22Rv1 (cell line): ENCODE data around the gene LIPN.

Experiments
- H3K27ac ChIP-seq: fragments of 450-650 bp; 2 replicates; pipeline ENCODE4 v1.5.1; 2017
- ZFX ChIP-seq: fragments of 450-650 bp; IDR thresholded peaks from 2 replicates; pipeline ENCODE4 v1.6.1; 2017; ENCODE audit warnings: antibody characterized with exemption, borderline replicate concordance
- TF ChIP-seq, protein P1 (sequence below): fragments of 450-650 bp; IDR thresholded peaks from 2 replicates; pipeline ENCODE4 v1.5.1; 2017; ENCODE audit warnings: mild to moderate bottlenecking

Gene LIPN

GRCh38 chr10:88755753-88756152, 4.1 kb upstream of the LIPN start:
- no peak for TF ChIP-seq ZFX
- TF ChIP-seq, protein P1, sequence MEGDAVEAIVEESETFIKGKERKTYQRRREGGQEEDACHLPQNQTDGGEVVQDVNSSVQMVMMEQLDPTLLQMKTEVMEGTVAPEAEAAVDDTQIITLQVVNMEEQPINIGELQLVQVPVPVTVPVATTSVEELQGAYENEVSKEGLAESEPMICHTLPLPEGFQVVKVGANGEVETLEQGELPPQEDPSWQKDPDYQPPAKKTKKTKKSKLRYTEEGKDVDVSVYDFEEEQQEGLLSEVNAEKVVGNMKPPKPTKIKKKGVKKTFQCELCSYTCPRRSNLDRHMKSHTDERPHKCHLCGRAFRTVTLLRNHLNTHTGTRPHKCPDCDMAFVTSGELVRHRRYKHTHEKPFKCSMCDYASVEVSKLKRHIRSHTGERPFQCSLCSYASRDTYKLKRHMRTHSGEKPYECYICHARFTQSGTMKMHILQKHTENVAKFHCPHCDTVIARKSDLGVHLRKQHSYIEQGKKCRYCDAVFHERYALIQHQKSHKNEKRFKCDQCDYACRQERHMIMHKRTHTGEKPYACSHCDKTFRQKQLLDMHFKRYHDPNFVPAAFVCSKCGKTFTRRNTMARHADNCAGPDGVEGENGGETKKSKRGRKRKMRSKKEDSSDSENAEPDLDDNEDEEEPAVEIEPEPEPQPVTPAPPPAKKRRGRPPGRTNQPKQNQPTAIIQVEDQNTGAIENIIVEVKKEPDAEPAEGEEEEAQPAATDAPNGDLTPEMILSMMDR, result no peak
- no peak overlapping the region for H3K27ac ChIP-seq

- TF ChIP-seq, protein P1, result no peak
- no peak for TF ChIP-seq ZFX
Measured at GRCh38 chr10:88756660-88757059, 3.2 kb upstream of the LIPN start.

GRCh38 chr10:88762906-88763305, 3.1 kb downstream of the LIPN start:
- no peak overlapping the region for H3K27ac ChIP-seq
- TF ChIP-seq, protein P1, result no peak
- TF ChIP-seq ZFX, result no peak

More at GRCh38 chr10:88756660-88757059, 3.2 kb upstream of the LIPN start:
- H3K27ac ChIP-seq, result no peak overlapping the region

DNA sequence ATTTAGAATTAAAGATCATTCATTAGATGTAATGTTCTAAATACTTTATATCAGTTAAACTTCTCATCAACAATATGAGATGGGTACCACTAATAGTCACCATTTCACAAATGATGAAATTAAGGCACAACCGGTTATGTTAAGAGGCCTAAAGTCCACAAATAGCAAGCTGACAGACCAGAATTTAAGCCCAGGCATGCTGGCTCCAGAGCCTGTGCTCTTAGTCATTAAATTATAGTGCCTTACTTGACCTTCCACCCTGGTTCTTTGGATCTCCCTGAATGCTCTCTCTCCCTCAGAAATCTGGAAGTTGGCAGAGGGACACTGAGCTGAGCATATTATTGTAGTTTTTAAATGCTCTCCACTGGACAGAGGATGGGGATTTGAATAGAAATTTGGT, 3.6 kb downstream of the LIPN start:
- H3K27ac ChIP-seq, result no peak overlapping the region
- TF ChIP-seq, protein P1, result no peak
- no peak for TF ChIP-seq ZFX

GRCh38 chr10:88764110-88764509, 4.3 kb downstream of the LIPN start:
- TF ChIP-seq, protein P1, result no peak
- TF ChIP-seq ZFX, result no peak
- H3K27ac ChIP-seq, result no peak overlapping the region

DNA sequence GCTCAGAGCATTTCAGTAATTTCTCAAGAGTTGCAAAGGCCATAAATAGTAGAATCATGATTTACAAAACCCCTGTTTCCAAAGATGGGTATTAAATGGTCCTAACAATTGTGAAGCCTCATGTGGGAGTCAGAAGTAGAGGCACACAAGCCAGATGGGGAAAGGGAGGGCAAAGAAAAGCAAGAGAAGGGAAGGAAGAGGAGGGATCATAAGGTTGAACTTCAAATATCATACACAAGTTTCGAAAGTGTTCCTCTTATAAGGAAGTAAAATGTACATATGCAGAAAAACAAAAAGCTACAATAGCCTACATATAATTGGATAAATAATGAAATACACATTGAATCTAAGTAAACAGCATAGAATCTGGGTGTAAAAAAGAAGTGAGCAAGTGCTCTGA, 6.0 kb downstream of the LIPN start:
- H3K27ac ChIP-seq, result no peak overlapping the region
- TF ChIP-seq ZFX, result no peak
- TF ChIP-seq, protein P1, result no peak

- no peak for TF ChIP-seq ZFX
- TF ChIP-seq, protein P1, result no peak
- no peak overlapping the region for H3K27ac ChIP-seq
Measured at GRCh38 chr10:88769384-88769783, 9.6 kb downstream of the LIPN start.
